Activated CD8-positive, alpha-beta memory T cell treated with anti-CD3 and anti-CD28 coated beads, Interleukin-2, amount 10 ng/mL, durations not matched to agents 7 days and 5 days (primary cell): ENCODE results near the gene PDCL3. TPM values are rescaled to one million over a fixed set of nuclear protein-coding genes. Genes with fewer than 3 reads are reported as not detected.

Experiments
- ATAC-seq: fragments of 150-1000 bp; cut with Tn5 transposase; one replicate; pipeline ENCODE4 v1.10.0; 2021; ENCODE audit warnings: moderate library complexity
- CTCF ChIA-PET: fragments of 350-600 bp; sonication (Branson Sonifier 250); formaldehyde crosslinking; loops from one replicate; lab custom pipeline; 2021; ENCODE audit warnings: antibody characterized with exemption; lab: Charles Lee
- DNase-seq: peaks from one replicate; pipeline ENCODE4 v3.0.0-alpha.2; 2020
- H3K27ac Mint-ChIP-seq: one replicate; pipeline ENCODE4 v1.8.0; 2021; ENCODE audit warnings: mild to moderate bottlenecking, mixed read lengths
- H3K27me3 Mint-ChIP-seq: one replicate; pipeline ENCODE4 v1.8.0; 2021; ENCODE audit warnings: mixed read lengths
- H3K36me3 Mint-ChIP-seq: one replicate; pipeline ENCODE4 v1.8.0; 2021; ENCODE audit warnings: mild to moderate bottlenecking, mixed read lengths
- H3K4me1 Mint-ChIP-seq: one replicate; pipeline ENCODE4 v1.8.0; 2021; ENCODE audit warnings: mixed read lengths
- H3K4me3 Mint-ChIP-seq: one replicate; pipeline ENCODE4 v1.8.0; 2021; ENCODE audit warnings: mild to moderate bottlenecking, moderate library complexity, mixed read lengths
- H3K9me3 Mint-ChIP-seq: one replicate; pipeline ENCODE4 v1.8.0; 2022; ENCODE audit warnings: low read depth, mixed read lengths
- total RNA-seq, 2 experiments: library from RNA; stranded (reverse); gene quantifications; one replicate each; pipeline ENCODE4 v1.2.3, GENCODE V29; 2021

Gene PDCL3
- 10 to 100 TPM; 25.1 to 36.7 TPM for total RNA-seq

GRCh38 chr2:100562613-100563406, at the start of gene PDCL3:
Gene PDCL3, plus strand, starts transcription at chr2:100562993. Its CDS starts 75 bp downstream, at chr2:100563068.
- Mint-ChIP-seq H3K27me3 (no peaks in the 10 kb centered on the region), H3K9me3 (no peaks in the 10 kb centered on the region), H3K27ac (peak within 1 kb of the TSS; percentile 98), H3K4me3 (peak within 1 kb of the TSS; percentile 83), H3K36me3 (peaks cover 9% of the 10 kb centered on the region), H3K4me1 (peaks cover 33% of the 10 kb centered on the region)
- DNase-seq (peak; percentile 97), ATAC-seq (peak; percentile 92)
- CTCF ChIA-PET, result interaction anchor here (0.9 to 2.1 kb wide), 4 partner anchors 18 to 439 kb away, joined by 3 to 23 read pairs (median 5); partner anchors contain the start of gene RPL31

- H3K36me3 Mint-ChIP-seq, result no peaks in the 10 kb centered on the region
- no peaks in the 10 kb centered on the region for H3K9me3 Mint-ChIP-seq
- ATAC-seq (no peak), DNase-seq (no peak)
- H3K4me3 Mint-ChIP-seq, result no peak overlapping the region
- H3K27ac Mint-ChIP-seq, result no peak overlapping the region
- CTCF ChIA-PET, result no interaction called here
- H3K4me1 Mint-ChIP-seq, result no peaks in the 10 kb centered on the region
- H3K27me3 Mint-ChIP-seq, result peaks cover 4% of the 10 kb centered on the region
Observed at GRCh38 chr2:100513650-100514049, 49.1 kb upstream of the PDCL3 start.

- Mint-ChIP-seq H3K27ac (no peak overlapping the region), H3K4me3 (no peak overlapping the region), H3K27me3 (peaks cover 2% of the 10 kb centered on the region), H3K9me3 (no peaks in the 10 kb centered on the region), H3K36me3 (no peaks in the 10 kb centered on the region), H3K4me1 (no peaks in the 10 kb centered on the region)
- CTCF ChIA-PET, result no interaction called here
- no peak for DNase-seq
- ATAC-seq, result no peak
Observed at GRCh38 chr2:100517556-100517955, 45.2 kb upstream of the PDCL3 start.

GRCh38 chr2:100518801-100519200, 44.0 kb upstream of the PDCL3 start:
- Mint-ChIP-seq H3K9me3 (no peaks in the 10 kb centered on the region), H3K27me3 (peaks cover 2% of the 10 kb centered on the region), H3K4me1 (no peaks in the 10 kb centered on the region), H3K27ac (no peak overlapping the region), H3K36me3 (no peaks in the 10 kb centered on the region), H3K4me3 (no peak overlapping the region)
- DNase-seq, result no peak
- CTCF ChIA-PET, result no interaction called here
- ATAC-seq, result no peak

- H3K4me1 Mint-ChIP-seq, result no peaks in the 10 kb centered on the region
- ATAC-seq (no peak), DNase-seq (no peak)
- H3K27me3 Mint-ChIP-seq, result peaks cover 2% of the 10 kb centered on the region
- H3K9me3 Mint-ChIP-seq, result no peaks in the 10 kb centered on the region
- CTCF ChIA-PET, result no interaction called here
- no peak overlapping the region for H3K27ac Mint-ChIP-seq
- H3K4me3 Mint-ChIP-seq, result no peak overlapping the region
- H3K36me3 Mint-ChIP-seq, result no peaks in the 10 kb centered on the region
Observed at GRCh38 chr2:100520224-100520623, 42.6 kb upstream of the PDCL3 start.

- Mint-ChIP-seq H3K27ac (no peak overlapping the region), H3K27me3 (peaks cover 4% of the 10 kb centered on the region), H3K4me3 (no peak overlapping the region), H3K9me3 (no peaks in the 10 kb centered on the region), H3K4me1 (no peaks in the 10 kb centered on the region), H3K36me3 (no peaks in the 10 kb centered on the region)
- DNase-seq (no peak), ATAC-seq (no peak)
- CTCF ChIA-PET, result no interaction called here
Observed at GRCh38 chr2:100522430-100522829, 40.4 kb upstream of the PDCL3 start.

- Mint-ChIP-seq H3K27ac (no peak overlapping the region), H3K27me3 (peaks cover 6% of the 10 kb centered on the region), H3K4me3 (no peak overlapping the region), H3K4me1 (no peaks in the 10 kb centered on the region), H3K36me3 (no peaks in the 10 kb centered on the region), H3K9me3 (no peaks in the 10 kb centered on the region)
- DNase-seq (no peak), ATAC-seq (no peak)
- CTCF ChIA-PET, result no interaction called here
Observed at GRCh38 chr2:100524331-100524730, 38.5 kb upstream of the PDCL3 start.

- Mint-ChIP-seq H3K27ac (no peak overlapping the region), H3K27me3 (peaks cover 4% of the 10 kb centered on the region), H3K4me3 (no peak overlapping the region), H3K4me1 (peaks cover 6% of the 10 kb centered on the region), H3K9me3 (no peaks in the 10 kb centered on the region), H3K36me3 (no peaks in the 10 kb centered on the region)
- DNase-seq, result no peak
- CTCF ChIA-PET, result interaction anchor here (0.7 to 1.4 kb wide), 2 partner anchors 12 to 275 kb away, joined by 3 read pairs; no protein-coding TSS in a partner anchor
- no peak for ATAC-seq
Observed at GRCh38 chr2:100526868-100527267, 35.9 kb upstream of the PDCL3 start.

- CTCF ChIA-PET, result interaction anchor here (1.4 kb wide), 1 partner anchor 11 kb away, joined by 3 read pairs; no protein-coding TSS in a partner anchor
- Mint-ChIP-seq H3K4me1 (peaks cover 6% of the 10 kb centered on the region), H3K36me3 (no peaks in the 10 kb centered on the region), H3K9me3 (no peaks in the 10 kb centered on the region), H3K27ac (no peak overlapping the region), H3K4me3 (no peak overlapping the region), H3K27me3 (peaks cover 4% of the 10 kb centered on the region)
- DNase-seq (no peak), ATAC-seq (no peak)
Observed at GRCh38 chr2:100527440-100528015, 35.3 kb upstream of the PDCL3 start.

GRCh38 chr2:100529176-100529575, 33.6 kb upstream of the PDCL3 start:
- H3K27ac Mint-ChIP-seq, result no peak overlapping the region
- no peak for DNase-seq
- CTCF ChIA-PET, result no interaction called here
- H3K4me3 Mint-ChIP-seq, result no peak overlapping the region
- H3K36me3 Mint-ChIP-seq, result no peaks in the 10 kb centered on the region
- peaks cover 6% of the 10 kb centered on the region for H3K4me1 Mint-ChIP-seq
- peaks cover 8% of the 10 kb centered on the region for H3K27me3 Mint-ChIP-seq
- H3K9me3 Mint-ChIP-seq, result no peaks in the 10 kb centered on the region
- no peak for ATAC-seq

GRCh38 chr2:100529900-100530299, 32.9 kb upstream of the PDCL3 start:
- H3K4me3 Mint-ChIP-seq, result no peak overlapping the region
- ATAC-seq (no peak), DNase-seq (no peak)
- CTCF ChIA-PET, result no interaction called here
- H3K9me3 Mint-ChIP-seq, result no peaks in the 10 kb centered on the region
- no peak overlapping the region for H3K27ac Mint-ChIP-seq
- H3K27me3 Mint-ChIP-seq, result peaks cover 8% of the 10 kb centered on the region
- peaks cover 6% of the 10 kb centered on the region for H3K4me1 Mint-ChIP-seq
- H3K36me3 Mint-ChIP-seq, result no peaks in the 10 kb centered on the region

- no peaks in the 10 kb centered on the region for H3K36me3 Mint-ChIP-seq
- H3K9me3 Mint-ChIP-seq, result no peaks in the 10 kb centered on the region
- H3K27me3 Mint-ChIP-seq, result peaks cover 7% of the 10 kb centered on the region
- DNase-seq (no peak), ATAC-seq (no peak)
- H3K4me1 Mint-ChIP-seq, result no peaks in the 10 kb centered on the region
- no peak overlapping the region for H3K27ac Mint-ChIP-seq
- CTCF ChIA-PET, result no interaction called here
- H3K4me3 Mint-ChIP-seq, result no peak overlapping the region
Observed at GRCh38 chr2:100535855-100536254, 26.9 kb upstream of the PDCL3 start.

- H3K9me3 Mint-ChIP-seq, result no peaks in the 10 kb centered on the region
- H3K4me1 Mint-ChIP-seq, result peaks cover 9% of the 10 kb centered on the region
- no peak for ATAC-seq
- DNase-seq, result no peak
- H3K27me3 Mint-ChIP-seq, result peaks cover 7% of the 10 kb centered on the region
- no peak overlapping the region for H3K27ac Mint-ChIP-seq
- CTCF ChIA-PET, result no interaction called here
- no peaks in the 10 kb centered on the region for H3K36me3 Mint-ChIP-seq
- H3K4me3 Mint-ChIP-seq, result no peak overlapping the region
Observed at GRCh38 chr2:100537918-100538317, 24.9 kb upstream of the PDCL3 start.

GRCh38 chr2:100539221-100539620, 23.6 kb upstream of the PDCL3 start:
- Mint-ChIP-seq H3K36me3 (no peaks in the 10 kb centered on the region), H3K27me3 (peaks cover 3% of the 10 kb centered on the region), H3K9me3 (no peaks in the 10 kb centered on the region), H3K4me1 (peaks cover 13% of the 10 kb centered on the region), H3K27ac (no peak overlapping the region), H3K4me3 (no peak overlapping the region)
- ATAC-seq (no peak), DNase-seq (no peak)
- CTCF ChIA-PET, result interaction anchor here (1.2 to 1.5 kb wide), 2 partner anchors 12 to 276 kb away, joined by 3 to 4 read pairs; no protein-coding TSS in a partner anchor
